D721Med (cell line): ENCODE measurements around the gene DOHH.
"Not testable (repeated sequence)": the region's sequence is repeated elsewhere in the genome, so short reads cannot be mapped to it uniquely, and the experiment has no call there.

Experiments
- DNase-seq: peaks from one replicate; pipeline ENCODE4 v3.0.0; 2011; ENCODE audit warnings: low spot score; ENCODE audit not compliant: insufficient read length
- FAIRE-seq: peaks from 2 replicates; lab custom pipeline; 2011; peaks lifted over from hg19 to GRCh38; lab: Jason Lieb, UNC
- CTCF ChIP-seq: IDR thresholded peaks from 2 replicates; pipeline ENCODE4 v1.5.1; 2012; ENCODE audit warnings: mild to moderate bottlenecking, control low read depth; ENCODE audit not compliant: insufficient read depth; ENCODE audit errors: missing control alignments

Gene DOHH

GRCh38 chr19:3530389-3530788 is 29.9 kb upstream of the DOHH start:
- DNase-seq (no peak), FAIRE-seq (no peak)
- TF ChIP-seq CTCF = no peak

- not testable (repeated sequence) for DNase-seq, FAIRE-seq
Observed at GRCh38 chr19:3529299-3529698, 28.8 kb upstream of the DOHH start.

- DNase-seq (no peak), FAIRE-seq (no peak)
- TF ChIP-seq CTCF = no peak
Observed at GRCh38 chr19:3528539-3529211, 28.2 kb upstream of the DOHH start.

- no peak for FAIRE-seq
- DNase-seq = no peak
- TF ChIP-seq CTCF = no peak
Observed at GRCh38 chr19:3528080-3528479, 27.6 kb upstream of the DOHH start.

- no peak for TF ChIP-seq CTCF
- FAIRE-seq (no peak), DNase-seq (no peak)
Observed at GRCh38 chr19:3527238-3527910, 26.9 kb upstream of the DOHH start.

GRCh38 chr19:3526507-3527237 is 26.2 kb upstream of the DOHH start:
- FAIRE-seq (no peak), DNase-seq (no peak)
- no peak for TF ChIP-seq CTCF

- TF ChIP-seq CTCF = no peak
- FAIRE-seq (no peak), DNase-seq (no peak)
Observed at GRCh38 chr19:3524904-3525451, 24.5 kb upstream of the DOHH start.
